Measurements from ENCODE around the gene CCDC70.

Gene CCDC70

GRCh38 chr13:51885651-51886050, 23.9 kb downstream of the CCDC70 start:
- no peak for TF ChIP-seq CTCF (IDR thresholded peaks at IDR 0.05; ENCODE audit: low read length, missing control alignments)
- no peak overlapping the region for H3K4me3 ChIP-seq (replicated peaks; ENCODE audit: low read depth, low read length)
- DNase-seq (ENCODE audit: low read depth): no peak

GRCh38 chr13:51887468-51887867, 25.7 kb downstream of the CCDC70 start:
- H3K4me3 ChIP-seq (replicated peaks; ENCODE audit: low read depth, low read length): no peak overlapping the region
- TF ChIP-seq CTCF (IDR thresholded peaks at IDR 0.05; ENCODE audit: low read length, missing control alignments): no peak
- no peak for DNase-seq (ENCODE audit: low read depth)

GRCh38 chr13:51892657-51893056, 30.9 kb downstream of the CCDC70 start:
- H3K4me3 ChIP-seq (replicated peaks; ENCODE audit: low read depth, low read length): no peak overlapping the region
- TF ChIP-seq CTCF (IDR thresholded peaks at IDR 0.05; ENCODE audit: low read length, missing control alignments): no peak
- no peak for DNase-seq (ENCODE audit: low read depth)

GRCh38 chr13:51894239-51894638, 32.5 kb downstream of the CCDC70 start:
- TF ChIP-seq CTCF (IDR thresholded peaks at IDR 0.05; ENCODE audit: low read length, missing control alignments): no peak
- H3K4me3 ChIP-seq (replicated peaks; ENCODE audit: low read depth, low read length): no peak overlapping the region
- no peak for DNase-seq (ENCODE audit: low read depth)

- peak; percentile 77 for DNase-seq (ENCODE audit: low read depth)
- TF ChIP-seq CTCF (IDR thresholded peaks at IDR 0.05; ENCODE audit: low read length, missing control alignments): peak; percentile 92
- no peak overlapping the region for H3K4me3 ChIP-seq (replicated peaks; ENCODE audit: low read depth, low read length)
These were observed 34.4 kb downstream of the CCDC70 start for GRCh38 chr13:51895906-51896888.

- H3K4me3 ChIP-seq (replicated peaks; ENCODE audit: low read depth, low read length): no peak overlapping the region
- DNase-seq (ENCODE audit: low read depth): no peak
- no peak for TF ChIP-seq CTCF (IDR thresholded peaks at IDR 0.05; ENCODE audit: low read length, missing control alignments)
These were observed 38.7 kb downstream of the CCDC70 start for GRCh38 chr13:51900471-51900870.

All from fibroblast of pulmonary artery (primary cell).